ENCODE measurements around the gene BICC1. TPM values are rescaled to one million over a fixed set of nuclear protein-coding genes. Genes with fewer than 3 reads are reported as not detected.

The BICC1 gene
- total and polyA plus RNA-seq, 2 of the 8 experiments (the other 6 are each of a cell fraction or from before 2014, with no cell fraction given), result 0.20 to 0.73 TPM

DNA sequence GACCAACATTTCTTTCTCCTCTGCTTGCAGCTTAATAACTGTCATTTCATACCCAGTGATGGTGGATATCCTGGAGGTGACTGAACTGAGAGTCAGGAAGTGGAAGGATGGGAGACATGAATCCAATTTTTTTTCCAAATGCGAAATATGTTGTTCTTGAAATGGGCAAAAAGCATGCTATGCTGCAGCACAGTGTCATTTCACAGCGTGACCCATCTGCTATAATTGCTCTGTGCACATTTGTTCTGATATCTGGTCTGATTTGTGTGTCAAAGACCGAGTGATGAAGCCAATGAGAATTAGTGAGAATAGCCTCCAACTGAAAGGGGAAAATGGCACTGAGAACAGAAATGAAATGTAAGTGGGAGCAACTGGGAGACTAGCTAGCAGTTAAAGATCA, 334.2 kb downstream of the BICC1 start:
- ChIA-PET CTCF (ENCODE audit: partially characterized antibody) (interaction anchor here (0.7 to 1.8 kb wide), 3 partner anchors 10 to 105 kb away, joined by 3 to 4 read pairs (median 3); no protein-coding TSS in a partner anchor), POLR2A (ENCODE audit: partially characterized antibody) (no interaction called here)
- no peaks in the 10 kb centered on the region for H3K36me3 ChIP-seq (ENCODE audit: control insufficient read depth in 2 of 4, insufficient read depth in 4 of 4, low read length in 3 of 4)
- H4K5ac ChIP-seq (ENCODE audit: insufficient read length, low read depth, low read length), result no peak overlapping the region
- H3K27me3 ChIP-seq (replicated peaks in 1 of 4; ENCODE audit: control insufficient read depth in 3 of 4, extremely low read depth in 1 of 4, insufficient read depth in 3 of 4, low read length in 3 of 4), result no peaks in the 10 kb centered on the region
- no peak for FAIRE-seq
- H4K8ac ChIP-seq (ENCODE audit: extremely low read depth, insufficient read depth, low read length), result no peak overlapping the region
- peak overlapping the region in 1 of 4 experiments; percentile 34; a peak in 1 of 7 replicates for H3K9ac ChIP-seq (replicated peaks in 1 of 4; ENCODE audit: extremely low read depth in 1 of 4, low read depth in 3 of 4, low read length in 3 of 4)
- TF ChIP-seq, protein P1, sequence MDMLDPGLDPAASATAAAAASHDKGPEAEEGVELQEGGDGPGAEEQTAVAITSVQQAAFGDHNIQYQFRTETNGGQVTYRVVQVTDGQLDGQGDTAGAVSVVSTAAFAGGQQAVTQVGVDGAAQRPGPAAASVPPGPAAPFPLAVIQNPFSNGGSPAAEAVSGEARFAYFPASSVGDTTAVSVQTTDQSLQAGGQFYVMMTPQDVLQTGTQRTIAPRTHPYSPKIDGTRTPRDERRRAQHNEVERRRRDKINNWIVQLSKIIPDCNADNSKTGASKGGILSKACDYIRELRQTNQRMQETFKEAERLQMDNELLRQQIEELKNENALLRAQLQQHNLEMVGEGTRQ (IDR thresholded peaks at IDR 0.05; ENCODE audit: low read length), result no peak
- TF ChIP-seq TCF12 (IDR thresholded peaks at IDR 0.05; ENCODE audit: low read depth, low read length) (no peak), TBP (IDR thresholded peaks at IDR 0.05; ENCODE audit: low read depth, low read length) (no peak), RXRA (IDR thresholded peaks at IDR 0.05; ENCODE audit: insufficient read depth, low read depth, low read length) (no peak)
- H2BK15ac ChIP-seq (ENCODE audit: low read length), result no peak overlapping the region
- no peak overlapping the region for H3K14ac ChIP-seq (ENCODE audit: insufficient read length)
- DNase-seq (ENCODE audit: low read depth in 1 of 2, low spot score in 2 of 2), result no peak
- no peak overlapping the region for H3K4me2 ChIP-seq (ENCODE audit: insufficient read depth in 1 of 2, low read depth in 2 of 2, low read length in 2 of 2)
- no peaks in the 10 kb centered on the region for H3K23me2 ChIP-seq (ENCODE audit: low read depth, low read length)
- 86% methylated on average over 3 of the region's 3 CpGs; no CpG with 5 or more reads in 1 of the 2 experiments for WGBS, 2 experiments (ENCODE audit: extremely low coverage in 1 of 2, insufficient coverage in 1 of 2, insufficient read length in 1 of 2, insufficient replicate concordance in 2 of 2, low coverage in 1 of 2, low lambda C conversion rate in 2 of 2, missing lambda C conversion rate in 1 of 2)
- H3K4me1 ChIP-seq (replicated peaks in 1 of 4; ENCODE audit: control insufficient read depth in 3 of 4, insufficient read depth in 4 of 4, low read length in 3 of 4), result peaks cover 0 to 2% (median 0%) of the 10 kb centered on the region in 4 experiments; a peak in 1 of 7 replicates
- H3K4ac ChIP-seq (replicated peaks; ENCODE audit: insufficient read length, low read depth, low read length), result no peak overlapping the region
- H3K23ac ChIP-seq (ENCODE audit: insufficient read length), result no peak overlapping the region
- H2BK12ac ChIP-seq (ENCODE audit: low read depth, low read length), result no peak overlapping the region
- H4K91ac ChIP-seq (replicated peaks; ENCODE audit: insufficient read length, low read length), result no peak overlapping the region
- H3K27ac ChIP-seq (ENCODE audit: low read depth, low read length), result no peak overlapping the region
- no peak overlapping the region for H2AFZ ChIP-seq (ENCODE audit: low read length)
- H4K20me1 ChIP-seq (replicated peaks in 1 of 2; ENCODE audit: control insufficient read depth in 1 of 2, insufficient read depth in 2 of 2, low read length in 2 of 2), result no peaks in the 10 kb centered on the region
- H3K18ac ChIP-seq (ENCODE audit: extremely low read depth, low read length), result no peak overlapping the region
- no peak overlapping the region for H2BK120ac ChIP-seq (replicated peaks; ENCODE audit: low read depth, low read length)
- H3K4me3 ChIP-seq (ENCODE audit: extremely low read depth in 1 of 4, insufficient read depth in 2 of 4, low read depth in 3 of 4, low read length in 4 of 4), result no peak overlapping the region
- H2BK20ac ChIP-seq (ENCODE audit: low read length), result no peak overlapping the region
- no peak overlapping the region for H2AK5ac ChIP-seq (ENCODE audit: low read depth, low read length)
- H3K9me3 ChIP-seq (ENCODE audit: insufficient read depth in 2 of 2, low read depth in 1 of 2, low read length in 1 of 2), result no peaks in the 10 kb centered on the region
- H2BK5ac ChIP-seq (ENCODE audit: low read depth, low read length), result no peak overlapping the region
- no peaks in the 10 kb centered on the region for H3K79me1 ChIP-seq (ENCODE audit: low read depth, low read length)
- no peaks in the 10 kb centered on the region for H3K79me2 ChIP-seq (ENCODE audit: control insufficient read depth in 1 of 2, insufficient read depth in 2 of 2, low read length in 2 of 2)
- no peak overlapping the region for H3K56ac ChIP-seq (replicated peaks; ENCODE audit: insufficient read length, low read depth, low read length)
